ENCODE results near the gene AGAP3. TPM values are rescaled to one million over a fixed set of nuclear protein-coding genes. Genes with fewer than 3 reads are reported as not detected.

Gene AGAP3
- total and polyA plus RNA-seq, 2 donors from 2014 or later: 35.8 to 64.4 TPM

GRCh38 chr7:151138153-151138851, 52.0 kb downstream of the AGAP3 start:
- Histone ChIP-seq H3K9me3 (ENCODE audit: control insufficient read depth in 2 of 3, insufficient read depth in 1 of 3, low read length in 3 of 3) (no peaks in the 10 kb centered on the region), H3K4me3 (ENCODE audit: low read length in 3 of 3) (no peak overlapping the region), H3K27me3 (ENCODE audit: control insufficient read depth, insufficient read depth, low read length) (no peaks in the 10 kb centered on the region), H3K9ac (ENCODE audit: low read length in 3 of 3) (no peak overlapping the region), H3K27ac (ENCODE audit: low read depth in 2 of 2, low read length in 2 of 2) (no peak overlapping the region), H3K36me3 (ENCODE audit: control insufficient read depth in 2 of 3, insufficient read depth in 3 of 3, low read length in 3 of 3) (peaks cover 0 to 31% (median 20%) of the 10 kb centered on the region in 3 donors), H3K4me1 (ENCODE audit: control insufficient read depth in 2 of 3, insufficient read depth in 2 of 3, low read depth in 1 of 3, low read length in 3 of 3) (no peaks in the 10 kb centered on the region)
- no peak for FAIRE-seq
- TF ChIP-seq CTCF (IDR thresholded peaks at IDR 0.05; ENCODE audit: borderline replicate concordance, extremely low read depth, insufficient read depth): no peak
- DNase-seq: peak in 3 of 5 donors; percentile 31 to 67 (median 54)
- intact Hi-C loops (cut with DNase I): no loop called here

GRCh38 chr7:151139071-151139790, 53.0 kb downstream of the AGAP3 start:
- no peaks in the 10 kb centered on the region for H3K4me1 ChIP-seq (ENCODE audit: control insufficient read depth in 2 of 3, insufficient read depth in 2 of 3, low read depth in 1 of 3, low read length in 3 of 3)
- peaks cover 0 to 31% (median 22%) of the 10 kb centered on the region in 3 donors for H3K36me3 ChIP-seq (ENCODE audit: control insufficient read depth in 2 of 3, insufficient read depth in 3 of 3, low read length in 3 of 3)
- H3K9me3 ChIP-seq (ENCODE audit: control insufficient read depth in 2 of 3, insufficient read depth in 1 of 3, low read length in 3 of 3): no peaks in the 10 kb centered on the region
- no peak for FAIRE-seq
- peak in 3 of 5 donors; percentile 11 to 53 (median 52) for DNase-seq
- no peak for TF ChIP-seq CTCF (IDR thresholded peaks at IDR 0.05; ENCODE audit: borderline replicate concordance, extremely low read depth, insufficient read depth)
- no peaks in the 10 kb centered on the region for H3K27me3 ChIP-seq (ENCODE audit: control insufficient read depth, insufficient read depth, low read length)
- intact Hi-C loops (cut with DNase I): no loop called here
- no peak overlapping the region for H3K4me3 ChIP-seq (ENCODE audit: low read length in 3 of 3)
- no peak overlapping the region for H3K9ac ChIP-seq (ENCODE audit: low read length in 3 of 3)
- no peak overlapping the region for H3K27ac ChIP-seq (ENCODE audit: low read depth in 2 of 2, low read length in 2 of 2)

DNA sequence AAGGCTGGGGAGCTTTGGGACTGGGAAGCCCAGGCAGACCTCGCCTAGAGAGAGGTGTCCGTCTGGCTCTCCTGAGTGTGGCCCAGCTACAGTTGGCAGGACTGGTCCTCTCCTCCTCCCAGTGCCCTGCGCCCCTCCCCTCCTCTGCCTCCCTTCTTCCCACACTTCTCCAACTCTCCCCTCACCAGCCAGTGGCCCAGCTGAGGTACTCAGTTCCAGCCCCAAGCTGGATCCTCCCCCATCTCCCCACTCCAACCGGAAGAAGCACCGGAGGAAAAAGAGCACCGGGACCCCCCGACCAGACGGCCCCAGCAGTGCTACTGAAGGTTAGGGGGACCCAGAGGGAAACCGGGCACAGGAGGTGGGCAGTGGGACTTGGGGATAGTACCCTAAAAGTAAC, 53.5 kb downstream of the AGAP3 start:
- Histone ChIP-seq H3K27me3 (ENCODE audit: control insufficient read depth, insufficient read depth, low read length) (no peaks in the 10 kb centered on the region), H3K4me3 (ENCODE audit: low read length in 3 of 3) (no peak overlapping the region), H3K9me3 (ENCODE audit: control insufficient read depth in 2 of 3, insufficient read depth in 1 of 3, low read length in 3 of 3) (no peaks in the 10 kb centered on the region), H3K9ac (ENCODE audit: low read length in 3 of 3) (no peak overlapping the region), H3K36me3 (ENCODE audit: control insufficient read depth in 2 of 3, insufficient read depth in 3 of 3, low read length in 3 of 3) (peaks cover 0 to 26% (median 21%) of the 10 kb centered on the region in 3 donors), H3K4me1 (ENCODE audit: control insufficient read depth in 2 of 3, insufficient read depth in 2 of 3, low read depth in 1 of 3, low read length in 3 of 3) (no peaks in the 10 kb centered on the region), H3K27ac (ENCODE audit: low read depth in 2 of 2, low read length in 2 of 2) (no peak overlapping the region)
- FAIRE-seq (no peak), DNase-seq (peak in 2 of 5 donors; percentile 8 to 36)
- intact Hi-C loops (cut with DNase I): no loop called here
- TF ChIP-seq CTCF (IDR thresholded peaks at IDR 0.05; ENCODE audit: borderline replicate concordance, extremely low read depth, insufficient read depth): no peak
